Choroid plexus epithelial cell (primary cell): Measurements from ENCODE around the gene LMX1A.
A peak's percentile ranks its signal among the peaks of the same experiment; 100 is the strongest.

Source experiments
- DNase-seq: peaks from one replicate; pipeline ENCODE4 v3.0.0-alpha.2; 2010; ENCODE audit warnings: low read depth
- H3K4me3 ChIP-seq: 2 replicates; pipeline ENCODE4 v1.5.1; 2011; ENCODE audit warnings: low read depth, mild to moderate bottlenecking, control low read depth, low read length, moderate library complexity
- TF ChIP-seq, protein P1 (sequence below): conservative IDR thresholded peaks from 2 replicates; pipeline ENCODE4 v1.5.1; 2011; ENCODE audit warnings: low read depth, mild to moderate bottlenecking, control low read depth, inconsistent platforms, low read length, moderate library complexity

The LMX1A gene

GRCh38 chr1:165381745-165382505 lies 25.4 kb upstream of the LMX1A start:
- TF ChIP-seq, protein P1, sequence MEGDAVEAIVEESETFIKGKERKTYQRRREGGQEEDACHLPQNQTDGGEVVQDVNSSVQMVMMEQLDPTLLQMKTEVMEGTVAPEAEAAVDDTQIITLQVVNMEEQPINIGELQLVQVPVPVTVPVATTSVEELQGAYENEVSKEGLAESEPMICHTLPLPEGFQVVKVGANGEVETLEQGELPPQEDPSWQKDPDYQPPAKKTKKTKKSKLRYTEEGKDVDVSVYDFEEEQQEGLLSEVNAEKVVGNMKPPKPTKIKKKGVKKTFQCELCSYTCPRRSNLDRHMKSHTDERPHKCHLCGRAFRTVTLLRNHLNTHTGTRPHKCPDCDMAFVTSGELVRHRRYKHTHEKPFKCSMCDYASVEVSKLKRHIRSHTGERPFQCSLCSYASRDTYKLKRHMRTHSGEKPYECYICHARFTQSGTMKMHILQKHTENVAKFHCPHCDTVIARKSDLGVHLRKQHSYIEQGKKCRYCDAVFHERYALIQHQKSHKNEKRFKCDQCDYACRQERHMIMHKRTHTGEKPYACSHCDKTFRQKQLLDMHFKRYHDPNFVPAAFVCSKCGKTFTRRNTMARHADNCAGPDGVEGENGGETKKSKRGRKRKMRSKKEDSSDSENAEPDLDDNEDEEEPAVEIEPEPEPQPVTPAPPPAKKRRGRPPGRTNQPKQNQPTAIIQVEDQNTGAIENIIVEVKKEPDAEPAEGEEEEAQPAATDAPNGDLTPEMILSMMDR, result no peak
- DNase-seq, result no peak
- H3K4me3 ChIP-seq, result no peak overlapping the region

GRCh38 chr1:165376811-165377311 lies 20.3 kb upstream of the LMX1A start:
- no peak for DNase-seq
- TF ChIP-seq, protein P1, result no peak
- no peak overlapping the region for H3K4me3 ChIP-seq

DNA sequence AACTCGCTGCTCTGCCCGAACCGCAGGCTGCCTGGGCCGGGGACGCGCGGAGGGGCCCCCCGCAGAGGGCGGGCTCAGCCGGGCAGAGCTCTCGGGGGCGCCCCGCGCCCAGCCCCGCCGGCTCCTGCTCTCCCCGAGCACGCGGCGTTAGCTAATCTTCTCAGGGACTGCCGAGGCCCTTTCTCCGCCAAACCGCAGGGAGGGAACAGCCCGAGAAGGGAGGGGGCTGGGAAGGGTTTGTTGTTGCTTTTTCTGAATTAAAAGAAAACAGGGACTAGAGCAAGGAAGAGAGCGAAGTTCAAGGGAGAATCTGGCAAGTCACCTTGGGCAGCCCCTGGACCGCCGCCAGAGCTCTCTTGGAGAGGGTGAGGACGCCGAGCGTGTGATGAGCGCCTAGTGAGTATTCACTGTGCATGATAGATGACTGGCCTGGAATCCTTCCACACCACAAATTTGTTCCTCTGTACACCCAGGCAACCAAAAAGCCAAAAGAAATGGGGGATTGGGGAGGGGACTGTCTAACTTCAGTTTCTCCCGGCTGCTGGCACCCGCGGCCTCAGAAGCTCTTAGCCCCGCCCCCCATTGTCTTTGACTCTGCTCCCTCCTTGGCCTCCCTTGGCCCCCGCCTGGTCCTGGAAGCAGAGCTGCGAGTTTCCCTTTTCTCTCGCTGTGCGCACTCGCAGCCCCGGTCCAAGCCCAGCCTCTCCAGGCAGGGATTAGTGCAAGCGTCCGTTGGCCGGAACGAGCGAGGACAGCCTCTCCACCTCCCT lies 19.7 kb upstream of the LMX1A start:
- TF ChIP-seq, protein P1, result no peak
- H3K4me3 ChIP-seq, result no peak overlapping the region
- peak; percentile 52 for DNase-seq

- no peak overlapping the region for H3K4me3 ChIP-seq
- no peak for DNase-seq
- TF ChIP-seq, protein P1, result no peak
These were observed 19.1 kb upstream of the LMX1A start for GRCh38 chr1:165375623-165376022.

DNA sequence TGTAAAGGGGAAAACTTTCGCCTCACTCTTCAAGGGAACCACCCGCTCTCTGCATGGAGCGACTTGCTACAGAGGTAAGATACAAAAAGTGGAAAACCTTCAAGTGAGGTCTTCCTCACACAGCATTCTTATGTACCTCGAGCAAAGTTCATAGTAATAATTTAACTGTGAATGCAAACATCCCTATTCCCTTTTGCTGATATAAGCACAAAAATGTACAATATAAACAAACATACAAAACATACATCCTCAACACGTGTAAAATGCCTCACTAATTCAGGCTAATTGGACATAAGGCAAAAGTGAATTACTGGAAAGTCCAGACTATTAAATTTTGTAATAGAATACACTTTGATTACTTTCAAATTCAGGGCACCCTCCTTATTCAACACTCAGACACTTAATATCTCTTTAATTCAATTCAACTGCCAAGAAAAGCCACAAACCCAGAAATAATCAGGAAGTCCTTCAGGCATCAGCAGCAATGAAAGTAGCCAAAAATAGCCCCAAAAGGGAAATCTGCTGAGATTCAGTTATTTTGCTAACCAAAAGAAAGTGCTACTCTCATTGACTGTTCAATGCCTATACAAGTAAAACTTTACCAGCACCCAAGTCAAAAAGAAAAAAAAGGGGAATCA lies 15.2 kb upstream of the LMX1A start:
- no peak overlapping the region for H3K4me3 ChIP-seq
- DNase-seq, result no peak
- TF ChIP-seq, protein P1, result no peak

DNA sequence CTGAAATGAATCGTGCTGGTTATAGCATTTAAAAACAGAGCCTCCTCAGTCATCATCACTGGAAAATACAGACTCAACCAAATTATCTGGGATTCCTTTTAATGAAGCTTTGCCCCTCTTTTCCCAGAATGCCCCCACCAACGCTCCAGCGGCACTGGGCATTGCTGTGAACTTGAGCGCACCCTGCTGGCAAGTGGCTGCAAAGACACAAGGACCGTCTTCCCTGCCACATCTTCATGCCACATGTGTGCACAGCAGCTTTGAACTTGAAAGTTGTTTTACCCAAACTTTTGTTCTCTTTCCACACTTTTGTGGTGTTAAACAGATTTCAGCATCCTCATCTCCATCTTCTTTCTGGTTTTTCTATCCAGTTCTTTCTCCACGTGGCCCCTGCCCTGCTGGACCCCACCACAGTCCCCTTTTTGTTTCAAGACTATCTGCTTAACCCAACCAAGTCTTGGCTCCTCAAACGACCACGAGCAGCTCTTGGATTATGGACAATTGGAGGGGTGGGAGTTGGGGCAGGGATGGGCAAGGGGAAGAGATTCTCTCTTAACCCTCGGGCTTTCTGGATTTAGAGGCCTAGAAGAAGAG lies 12.8 kb upstream of the LMX1A start:
- TF ChIP-seq, protein P1, result peak; percentile 85
- no peak overlapping the region for H3K4me3 ChIP-seq
- DNase-seq, result peak; percentile 51
